Skeletal muscle tissue (tissue), 4 donors: ENCODE results near the gene OMP. TPM values are rescaled to one million over a fixed set of nuclear protein-coding genes. Genes with fewer than 3 reads are reported as not detected.

Experiments
- H3K27ac ChIP-seq: one replicate; pipeline ENCODE4 v1.7.0; 2013; ENCODE audit warnings: mild to moderate bottlenecking, low read depth, low read length, inconsistent platforms
- H3K27me3 ChIP-seq, 3 donors: one replicate each; pipeline ENCODE4 v1.7.0; 2013; ENCODE audit warnings: low read length in 3 of 3; ENCODE audit not compliant: control insufficient read depth in 3 of 3, insufficient read depth in 3 of 3
- H3K36me3 ChIP-seq, 3 donors: one replicate each; pipeline ENCODE4 v1.7.0; 2013; ENCODE audit warnings: low read length in 3 of 3; ENCODE audit not compliant: control insufficient read depth in 3 of 3, insufficient read depth in 3 of 3
- H3K4me1 ChIP-seq, 3 donors: one replicate each; pipeline ENCODE4 v1.7.0; 2013; ENCODE audit warnings: low read length in 3 of 3, mild to moderate bottlenecking in 3 of 3; ENCODE audit not compliant: control insufficient read depth in 3 of 3, insufficient read depth in 3 of 3
- H3K4me3 ChIP-seq, 3 donors: one replicate each; pipeline ENCODE4 v1.7.0; 2013; ENCODE audit warnings: low read length in 3 of 3
- H3K9ac ChIP-seq, 3 donors: one replicate each; pipeline ENCODE4 v1.7.0; 2013; ENCODE audit warnings: low read length in 3 of 3, mild to moderate bottlenecking in 3 of 3, moderate library complexity in 2 of 3, low read depth in 1 of 3
- H3K9me3 ChIP-seq, 3 donors: one replicate each; pipeline ENCODE4 v1.7.0; 2013; ENCODE audit warnings: low read length in 3 of 3; ENCODE audit not compliant: control insufficient read depth in 3 of 3
- total RNA-seq: library from RNA; depleted of rRNA; stranded (reverse); fragments of >200 nt; gene quantifications from one replicate; pipeline ENCODE4 v1.2.3, GENCODE V29; 2014
- donor health status: Osteomylitis.

Gene OMP
- total RNA-seq, 1 donor from 2014 or later, result 1.6 TPM

DNA sequence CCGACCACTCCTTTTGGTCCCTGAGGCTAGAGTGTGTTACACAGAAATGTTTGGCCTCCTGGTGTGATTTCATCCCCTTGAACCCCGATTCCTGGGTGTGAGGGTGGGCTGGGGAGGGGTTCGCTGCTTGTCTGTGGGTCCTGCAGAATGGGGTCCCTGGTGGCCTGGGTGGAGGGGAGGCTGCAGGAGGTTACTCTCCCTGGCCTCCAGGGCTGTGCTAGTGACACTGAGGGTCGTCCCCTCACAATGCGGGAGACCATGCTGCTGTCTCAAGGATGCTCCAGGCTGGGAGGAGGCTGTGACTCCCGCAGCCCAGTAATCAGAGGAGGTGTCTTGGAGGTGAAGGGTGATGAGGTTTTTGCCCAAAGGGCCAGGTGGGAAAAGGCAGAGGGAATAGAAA is 17.0 kb upstream of the OMP start:
- no peak overlapping the region for H3K9ac ChIP-seq

DNA sequence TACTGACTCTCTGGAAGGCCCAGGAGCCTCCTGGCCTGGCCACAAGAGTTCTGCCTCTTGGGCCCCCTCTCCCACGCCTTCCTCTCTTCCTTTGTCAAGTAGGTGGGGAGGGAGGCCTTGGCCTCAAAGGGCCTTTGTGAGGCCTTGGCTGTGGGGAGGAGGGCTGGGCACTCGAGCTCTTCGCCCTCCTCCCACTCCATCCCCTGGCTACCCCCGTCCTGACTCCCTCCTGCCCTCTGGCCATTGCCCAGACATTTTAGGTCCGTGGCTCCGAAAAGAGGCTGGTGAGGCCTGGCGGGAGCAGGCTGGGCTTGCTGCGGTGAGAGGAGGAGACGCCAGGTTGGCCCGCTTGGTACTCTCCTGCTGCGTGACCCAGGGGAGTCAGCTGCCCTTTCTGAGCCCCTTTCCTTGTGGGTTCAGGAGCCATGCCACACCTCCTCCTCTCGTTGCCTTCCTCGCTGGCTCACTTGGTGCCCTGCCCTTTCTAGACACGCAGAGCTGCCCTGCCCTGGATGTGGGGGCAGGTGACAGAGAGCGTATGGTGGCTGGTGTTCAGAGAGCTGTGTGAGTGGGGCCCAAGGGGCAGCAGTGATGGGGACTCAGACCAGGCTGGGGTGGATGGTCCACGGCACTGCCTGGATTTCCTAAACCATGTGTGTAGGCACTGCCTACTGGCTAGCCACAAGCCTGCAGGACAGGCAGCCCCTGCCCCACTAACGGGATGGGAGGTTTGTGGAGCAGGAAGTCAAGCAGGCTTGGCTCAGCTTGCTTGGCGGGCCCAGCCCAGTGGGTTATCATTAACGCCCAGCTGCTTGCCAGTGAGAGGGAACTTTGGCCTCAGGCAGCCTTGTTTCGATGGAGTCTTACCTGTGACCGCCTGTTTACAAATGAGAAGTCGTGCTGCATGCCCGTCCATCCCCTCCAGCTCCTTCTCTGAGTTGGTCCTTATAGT is 15.8 kb upstream of the OMP start:
- Histone ChIP-seq H3K9me3 (no peaks in the 10 kb centered on the region), H3K36me3 (no peaks in the 10 kb centered on the region), H3K4me1 (peaks cover 14 to 25% (median 15%) of the 10 kb centered on the region in 3 donors), H3K27me3 (no peaks in the 10 kb centered on the region), H3K4me3 (no peak overlapping the region), H3K27ac (no peak overlapping the region), H3K9ac (no peak overlapping the region)

More for the DNA sequence above, 17.0 kb upstream of the OMP start:
- H3K4me3 ChIP-seq, result no peak overlapping the region
- H3K27ac ChIP-seq, result no peak overlapping the region
- no peaks in the 10 kb centered on the region for H3K27me3 ChIP-seq
- H3K36me3 ChIP-seq, result no peaks in the 10 kb centered on the region
- peaks cover 14 to 17% (median 15%) of the 10 kb centered on the region in 3 donors for H3K4me1 ChIP-seq
- H3K9me3 ChIP-seq, result no peaks in the 10 kb centered on the region

DNA sequence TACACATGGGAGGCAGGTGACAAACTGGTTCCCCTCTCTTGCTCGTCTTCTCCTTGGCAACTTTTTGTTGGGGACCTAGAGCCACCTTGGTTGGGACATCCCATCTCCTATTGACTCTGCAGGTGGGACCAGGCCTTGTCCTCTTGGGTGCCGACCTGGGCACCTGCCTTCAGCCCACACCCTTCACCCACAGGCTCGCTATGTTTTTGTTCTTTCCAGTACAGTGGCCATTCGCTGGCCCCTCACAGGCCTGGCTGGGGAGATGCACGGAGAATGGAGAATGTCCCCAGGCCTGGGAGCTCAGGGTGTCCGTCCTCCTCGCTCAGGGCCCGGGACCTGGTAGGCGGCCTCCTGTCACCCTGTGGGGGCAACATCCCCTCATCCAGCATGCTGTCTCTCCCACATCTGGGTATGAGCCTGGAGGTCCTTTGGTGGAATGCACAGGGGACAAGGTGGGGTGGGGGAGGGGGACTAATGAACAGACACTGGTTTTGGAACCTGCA is 14.9 kb upstream of the OMP start:
- Histone ChIP-seq H3K4me1 (peaks cover 5 to 15% (median 8%) of the 10 kb centered on the region in 3 donors), H3K36me3 (no peaks in the 10 kb centered on the region), H3K9me3 (no peaks in the 10 kb centered on the region), H3K9ac (no peak overlapping the region), H3K27me3 (no peaks in the 10 kb centered on the region), H3K27ac (no peak overlapping the region), H3K4me3 (no peak overlapping the region)

DNA sequence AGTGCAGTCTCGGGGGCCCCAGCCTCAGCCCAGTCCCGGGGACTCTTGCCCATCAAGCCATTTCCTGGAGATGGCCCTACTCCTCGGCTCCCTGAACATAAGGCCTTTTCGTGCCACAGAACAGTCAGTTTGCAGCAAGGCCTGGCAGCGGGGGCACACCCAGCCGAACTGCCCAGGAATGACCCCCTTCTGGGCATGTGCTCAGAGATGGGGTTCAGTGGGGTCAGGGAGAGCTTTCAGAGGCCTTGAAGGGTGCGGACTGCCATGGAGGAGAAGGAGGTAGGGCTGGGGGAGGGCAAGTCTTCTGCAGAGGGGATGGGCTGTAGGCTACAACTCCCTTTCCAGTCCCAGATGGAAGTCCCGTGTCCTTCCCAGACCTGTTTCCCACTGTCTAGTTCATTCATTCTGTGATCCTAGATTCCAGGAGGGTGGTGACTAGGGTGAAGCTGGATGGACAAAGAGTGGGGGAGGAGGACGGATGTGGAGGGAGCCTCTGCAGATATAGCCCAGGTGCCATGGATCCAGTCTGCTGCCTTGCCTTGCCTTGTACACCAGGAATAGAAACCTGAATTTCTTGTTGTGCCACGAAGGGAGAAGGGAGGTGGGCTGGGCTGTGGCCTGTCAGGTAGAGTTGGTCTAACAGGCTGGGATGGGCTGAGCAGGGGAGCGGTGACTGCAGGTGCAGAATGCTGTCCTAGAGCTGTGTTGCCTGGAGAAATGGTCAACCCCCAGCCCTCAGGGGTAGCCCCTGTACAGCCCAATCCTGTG is 14.2 kb upstream of the OMP start:
- H3K4me1 ChIP-seq, result peaks cover 0 to 8% (median 3%) of the 10 kb centered on the region in 3 donors
- H3K27me3 ChIP-seq, result no peaks in the 10 kb centered on the region
- H3K36me3 ChIP-seq, result no peaks in the 10 kb centered on the region
- no peak overlapping the region for H3K4me3 ChIP-seq
- no peak overlapping the region for H3K9ac ChIP-seq
- no peaks in the 10 kb centered on the region for H3K9me3 ChIP-seq
- no peak overlapping the region for H3K27ac ChIP-seq

DNA sequence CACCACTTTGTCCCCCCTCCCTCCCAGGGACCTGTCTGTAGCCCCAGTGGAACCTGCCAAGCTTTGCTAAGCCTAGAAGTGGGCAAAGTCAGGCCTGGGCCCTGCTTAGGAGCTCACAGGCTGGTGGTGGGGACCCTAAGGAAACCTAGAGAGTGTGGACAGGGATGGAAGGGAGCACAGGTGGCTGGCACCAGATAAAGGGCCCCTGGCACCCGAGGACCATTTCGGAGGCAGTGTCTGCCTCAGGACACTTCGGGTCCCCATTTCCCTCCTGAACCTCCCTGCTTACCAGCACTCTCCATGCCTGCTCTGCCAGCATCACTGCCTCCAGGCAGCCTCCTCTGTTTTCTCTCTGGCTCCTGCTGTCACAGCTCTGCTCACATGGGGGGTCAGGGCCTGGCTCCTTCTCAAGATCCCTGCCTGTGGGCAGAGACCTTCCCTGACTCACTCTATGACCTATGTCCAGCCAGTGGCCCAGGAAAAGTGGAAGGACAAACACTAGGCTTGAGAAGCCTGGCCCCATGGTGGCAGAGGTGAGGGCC is 13.6 kb upstream of the OMP start:
- Histone ChIP-seq H3K36me3 (no peaks in the 10 kb centered on the region), H3K27me3 (no peaks in the 10 kb centered on the region), H3K27ac (no peak overlapping the region), H3K4me1 (peaks cover 0 to 8% (median 6%) of the 10 kb centered on the region in 3 donors), H3K9me3 (no peaks in the 10 kb centered on the region), H3K9ac (no peak overlapping the region), H3K4me3 (no peak overlapping the region)

DNA sequence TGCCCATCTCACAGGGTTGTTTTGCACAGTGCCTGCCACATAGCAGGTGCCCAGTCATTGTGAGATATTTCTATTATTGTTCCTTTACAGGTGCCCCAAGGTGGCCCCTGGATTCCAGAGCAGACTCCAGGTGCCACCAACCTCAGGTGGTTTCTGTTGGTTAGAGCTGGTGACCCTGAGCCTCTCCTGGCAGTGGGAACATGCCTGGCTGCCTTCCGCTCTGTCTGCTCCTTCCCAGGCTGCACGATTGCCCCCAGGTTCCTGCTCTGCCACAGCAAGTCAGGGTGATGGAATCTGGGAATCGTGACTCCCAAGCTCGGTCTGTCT is 12.6 kb upstream of the OMP start:
- Histone ChIP-seq H3K9ac (no peak overlapping the region), H3K36me3 (no peaks in the 10 kb centered on the region), H3K27me3 (no peaks in the 10 kb centered on the region), H3K9me3 (no peaks in the 10 kb centered on the region), H3K27ac (no peak overlapping the region), H3K4me3 (no peak overlapping the region), H3K4me1 (peaks cover 0 to 8% (median 6%) of the 10 kb centered on the region in 3 donors)

DNA sequence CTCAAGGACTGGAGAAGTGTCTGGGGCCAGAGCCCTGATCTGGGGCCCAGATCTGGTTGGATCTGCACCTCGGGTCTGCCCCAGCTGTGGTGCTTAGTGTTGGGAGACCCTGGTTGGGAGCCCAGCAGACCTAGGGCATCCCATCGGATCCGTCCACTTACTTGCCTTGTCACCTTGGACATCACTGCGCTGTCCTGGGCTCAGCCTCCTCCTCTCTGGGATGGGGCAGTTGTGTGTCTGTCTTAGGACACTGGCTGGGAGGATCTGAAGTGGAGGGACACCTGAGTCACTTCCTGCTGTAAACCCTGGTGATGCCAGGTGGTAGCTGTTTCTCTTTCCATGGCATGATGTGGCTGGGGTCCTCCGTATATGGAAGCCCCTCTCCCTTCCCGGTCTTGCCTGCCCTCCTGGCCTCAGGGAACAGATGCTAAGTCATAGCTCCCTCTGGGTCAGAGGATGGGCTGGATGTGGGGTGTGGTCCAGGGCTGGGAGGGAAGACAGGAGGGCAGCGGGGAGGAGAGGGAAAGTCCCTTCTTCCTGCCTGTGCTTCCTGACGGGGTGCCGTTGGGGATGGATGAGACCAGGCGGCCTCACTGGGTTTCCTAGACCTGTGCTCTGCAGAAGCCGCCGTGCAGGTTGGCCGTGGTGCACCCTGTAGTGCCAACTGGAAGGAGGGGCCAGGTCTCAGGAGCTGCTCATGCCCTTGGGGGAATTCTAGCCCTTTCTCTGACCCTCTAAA is 12.1 kb upstream of the OMP start:
- no peak overlapping the region for H3K4me3 ChIP-seq
- no peaks in the 10 kb centered on the region for H3K27me3 ChIP-seq
- peaks cover 0 to 8% (median 6%) of the 10 kb centered on the region in 3 donors for H3K4me1 ChIP-seq
- no peaks in the 10 kb centered on the region for H3K36me3 ChIP-seq
- no peak overlapping the region for H3K27ac ChIP-seq
- no peaks in the 10 kb centered on the region for H3K9me3 ChIP-seq
- H3K9ac ChIP-seq, result no peak overlapping the region

DNA sequence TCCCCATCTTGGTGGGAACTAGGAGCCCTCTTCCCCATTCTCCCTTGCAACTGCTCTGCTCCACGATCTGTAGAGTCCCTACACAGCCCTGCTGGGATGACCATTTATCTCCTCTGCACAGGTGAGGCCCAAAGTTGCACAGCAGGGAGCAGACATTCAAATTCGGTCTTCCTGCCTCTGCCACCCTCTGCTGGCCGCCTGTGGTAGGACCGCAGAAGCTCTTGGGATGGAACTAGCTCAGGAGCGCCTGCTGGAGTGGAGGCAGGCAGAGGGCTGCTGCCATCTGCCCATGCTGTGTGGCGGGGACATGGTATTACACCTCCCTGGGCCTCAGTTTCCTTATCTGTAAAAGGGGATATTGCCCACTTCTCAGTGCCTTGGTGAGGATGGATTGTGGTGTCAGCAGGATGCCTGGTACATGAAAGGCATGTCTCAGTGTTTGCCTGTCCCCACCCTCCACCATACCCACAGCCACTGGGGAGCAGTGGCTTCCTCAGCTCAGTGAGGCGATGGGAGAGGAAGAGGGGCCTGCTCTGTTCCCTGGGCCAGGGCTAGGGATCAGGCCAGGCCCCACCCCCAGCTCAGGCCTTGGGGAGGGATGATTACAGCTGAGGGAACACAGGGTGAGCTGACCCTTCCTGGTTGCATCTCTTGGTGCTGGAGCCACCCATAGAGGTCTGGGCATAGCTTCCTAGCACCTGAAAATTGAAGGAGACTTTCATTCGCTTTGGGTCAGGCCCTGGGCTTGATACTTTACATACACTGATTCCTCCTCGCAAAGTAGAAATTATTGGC is 11.3 kb upstream of the OMP start:
- no peaks in the 10 kb centered on the region for H3K9me3 ChIP-seq
- H3K27me3 ChIP-seq, result no peaks in the 10 kb centered on the region
- H3K4me3 ChIP-seq, result no peak overlapping the region
- H3K27ac ChIP-seq, result no peak overlapping the region
- H3K4me1 ChIP-seq, result peaks cover 0 to 8% (median 6%) of the 10 kb centered on the region in 3 donors
- H3K9ac ChIP-seq, result no peak overlapping the region
- no peaks in the 10 kb centered on the region for H3K36me3 ChIP-seq

DNA sequence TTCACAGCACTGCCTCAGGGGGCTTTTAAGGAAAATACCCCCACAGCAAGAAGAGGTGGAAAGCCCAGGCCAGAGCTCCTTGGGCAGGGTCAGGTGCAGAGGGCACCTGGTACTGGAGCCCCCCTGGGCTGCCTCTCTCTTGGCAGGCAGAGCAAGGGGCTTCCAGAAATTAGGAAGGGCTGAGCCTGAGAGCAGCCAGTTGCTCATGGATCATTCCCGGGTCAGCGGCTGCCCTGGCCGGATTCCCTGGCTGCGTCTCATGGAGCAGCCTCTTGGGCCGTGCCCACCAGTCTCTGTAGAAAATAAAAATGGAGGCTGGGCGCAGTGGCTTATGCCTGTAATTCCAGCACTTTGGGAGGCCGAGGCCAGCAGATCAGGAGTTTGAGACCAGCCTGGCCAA is 10.3 kb upstream of the OMP start:
- Histone ChIP-seq H3K27ac (no peak overlapping the region), H3K4me1 (peaks cover 0 to 8% (median 6%) of the 10 kb centered on the region in 3 donors), H3K9me3 (no peaks in the 10 kb centered on the region), H3K36me3 (no peaks in the 10 kb centered on the region), H3K27me3 (no peaks in the 10 kb centered on the region), H3K4me3 (no peak overlapping the region), H3K9ac (no peak overlapping the region)
